ENCODE data around the gene SRPK3. TPM values are rescaled to one million over a fixed set of nuclear protein-coding genes. Genes with fewer than 3 reads are reported as not detected.

Gene SRPK3
- polyA plus RNA-seq, 2 of the 4 experiments (the other 2 are of a cell fraction) = 0.03 TPM; not detected in 1

GRCh38 chrX:153771415-153772315 lies 9.2 kb upstream of the SRPK3 start:
- ATAC-seq = peak in 1 of 2 experiments; percentile 3; a peak in 2 of 6 replicates
- no peak overlapping the region for H3K4me3 ChIP-seq
- no peak for DNase-seq (ENCODE audit: low read depth in 1 of 2, low spot score in 1 of 2)
- FAIRE-seq = no peak
- no peak for TF ChIP-seq ZC3H11A (IDR thresholded peaks at IDR 0.05)
- TF ChIP-seq MAX (IDR thresholded peaks at IDR 0.05) = no peak
- TF ChIP-seq RAD21 (conservative IDR thresholded peaks at IDR 0.05 in 1 of 2, IDR thresholded peaks at IDR 0.05 in 1 of 2) = no peak
- no peak for TF ChIP-seq EHF (CRISPR knock-in tag; IDR thresholded peaks at IDR 0.05)
- TF ChIP-seq FOSB (CRISPR knock-in tag; IDR thresholded peaks at IDR 0.05) = no peak
- no peak for TF ChIP-seq HOXB5 (CRISPR knock-in tag; IDR thresholded peaks at IDR 0.05)
- H3K9me3 ChIP-seq = no peaks in the 10 kb centered on the region
- ChIA-PET POLR2A (no interaction called here), CTCF (interaction anchor here (1.0 to 2.3 kb wide), 3 partner anchors 8 to 14 kb away, joined by 3 to 8 read pairs (median 5); partner anchors contain the start of gene PLXNB3)
- no peaks in the 10 kb centered on the region; the same call in 2 of the 3 replicates for H3K4me1 ChIP-seq
- no peak overlapping the region for H3K27ac ChIP-seq
- H3K4me2 ChIP-seq = no peak overlapping the region
- WGBS (ENCODE audit: missing lambda C conversion rate) = 86% methylated on average over 17 of the region's 37 CpGs

- DNase-seq (ENCODE audit: low read depth in 1 of 2, low spot score in 1 of 2) (no peak), ATAC-seq (no peak), FAIRE-seq (no peak)
- POLR2A ChIA-PET = no interaction called here
- whole genome bisulfite sequencing (ENCODE audit: missing lambda C conversion rate) = 58% methylated on average over 15 of the region's 21 CpGs
- Histone ChIP-seq H3K4me1 (no peaks in the 10 kb centered on the region), H3K4me3 (no peak overlapping the region), H3K9me3 (no peaks in the 10 kb centered on the region), H3K4me2 (no peak overlapping the region), H3K27ac (no peak overlapping the region)
- TF ChIP-seq TP53 (CRISPR knock-in tag; IDR thresholded peaks at IDR 0.05) (no peak), KDM1A (IDR thresholded peaks at IDR 0.05; ENCODE audit: low read depth) (no peak), POLR2AphosphoS2 (conservative IDR thresholded peaks at IDR 0.05; ENCODE audit: low read length) (no peak), RAD21 (conservative IDR thresholded peaks at IDR 0.05 in 1 of 2, IDR thresholded peaks at IDR 0.05 in 1 of 2) (no peak), PHF8 (IDR thresholded peaks at IDR 0.05; ENCODE audit: borderline replicate concordance, low read depth) (no peak), HOXA7 (CRISPR knock-in tag; IDR thresholded peaks at IDR 0.05) (no peak), EP300 (IDR thresholded peaks at IDR 0.05) (no peak), ESRRA (IDR thresholded peaks at IDR 0.05; ENCODE audit: borderline replicate concordance, low read length) (no peak), MYC (IDR thresholded peaks at IDR 0.05; ENCODE audit: borderline replicate concordance, low read length) (no peak), PBX3 (IDR thresholded peaks at IDR 0.05) (no peak), RCOR1 (IDR thresholded peaks at IDR 0.05; ENCODE audit: low read depth, low read length) (no peak), HDAC2 (IDR thresholded peaks at IDR 0.05) (no peak), SMC3 (IDR thresholded peaks at IDR 0.05) (no peak), POLR2A (IDR thresholded peaks at IDR 0.05; ENCODE audit: low read length) (no peak), EHF (CRISPR knock-in tag; IDR thresholded peaks at IDR 0.05) (no peak)
- TF ChIP-seq, protein P1, sequence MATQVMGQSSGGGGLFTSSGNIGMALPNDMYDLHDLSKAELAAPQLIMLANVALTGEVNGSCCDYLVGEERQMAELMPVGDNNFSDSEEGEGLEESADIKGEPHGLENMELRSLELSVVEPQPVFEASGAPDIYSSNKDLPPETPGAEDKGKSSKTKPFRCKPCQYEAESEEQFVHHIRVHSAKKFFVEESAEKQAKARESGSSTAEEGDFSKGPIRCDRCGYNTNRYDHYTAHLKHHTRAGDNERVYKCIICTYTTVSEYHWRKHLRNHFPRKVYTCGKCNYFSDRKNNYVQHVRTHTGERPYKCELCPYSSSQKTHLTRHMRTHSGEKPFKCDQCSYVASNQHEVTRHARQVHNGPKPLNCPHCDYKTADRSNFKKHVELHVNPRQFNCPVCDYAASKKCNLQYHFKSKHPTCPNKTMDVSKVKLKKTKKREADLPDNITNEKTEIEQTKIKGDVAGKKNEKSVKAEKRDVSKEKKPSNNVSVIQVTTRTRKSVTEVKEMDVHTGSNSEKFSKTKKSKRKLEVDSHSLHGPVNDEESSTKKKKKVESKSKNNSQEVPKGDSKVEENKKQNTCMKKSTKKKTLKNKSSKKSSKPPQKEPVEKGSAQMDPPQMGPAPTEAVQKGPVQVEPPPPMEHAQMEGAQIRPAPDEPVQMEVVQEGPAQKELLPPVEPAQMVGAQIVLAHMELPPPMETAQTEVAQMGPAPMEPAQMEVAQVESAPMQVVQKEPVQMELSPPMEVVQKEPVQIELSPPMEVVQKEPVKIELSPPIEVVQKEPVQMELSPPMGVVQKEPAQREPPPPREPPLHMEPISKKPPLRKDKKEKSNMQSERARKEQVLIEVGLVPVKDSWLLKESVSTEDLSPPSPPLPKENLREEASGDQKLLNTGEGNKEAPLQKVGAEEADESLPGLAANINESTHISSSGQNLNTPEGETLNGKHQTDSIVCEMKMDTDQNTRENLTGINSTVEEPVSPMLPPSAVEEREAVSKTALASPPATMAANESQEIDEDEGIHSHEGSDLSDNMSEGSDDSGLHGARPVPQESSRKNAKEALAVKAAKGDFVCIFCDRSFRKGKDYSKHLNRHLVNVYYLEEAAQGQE (IDR thresholded peaks at IDR 0.05) = no peak
- TF ChIP-seq, protein P2, sequence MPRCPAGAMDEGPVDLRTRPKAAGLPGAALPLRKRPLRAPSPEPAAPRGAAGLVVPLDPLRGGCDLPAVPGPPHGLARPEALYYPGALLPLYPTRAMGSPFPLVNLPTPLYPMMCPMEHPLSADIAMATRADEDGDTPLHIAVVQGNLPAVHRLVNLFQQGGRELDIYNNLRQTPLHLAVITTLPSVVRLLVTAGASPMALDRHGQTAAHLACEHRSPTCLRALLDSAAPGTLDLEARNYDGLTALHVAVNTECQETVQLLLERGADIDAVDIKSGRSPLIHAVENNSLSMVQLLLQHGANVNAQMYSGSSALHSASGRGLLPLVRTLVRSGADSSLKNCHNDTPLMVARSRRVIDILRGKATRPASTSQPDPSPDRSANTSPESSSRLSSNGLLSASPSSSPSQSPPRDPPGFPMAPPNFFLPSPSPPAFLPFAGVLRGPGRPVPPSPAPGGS (IDR thresholded peaks at IDR 0.05) = no peak
- CTCF ChIA-PET = interaction anchor here (1.1 to 2.3 kb wide), 3 partner anchors 8 to 174 kb away, joined by 3 to 8 read pairs (median 5); partner anchors contain the start of gene PLXNB3
These were observed 8.3 kb upstream of the SRPK3 start for GRCh38 chrX:153772316-153773217.
